Measurements from ENCODE around the gene TMEM187.

TMEM187 gene

GRCh38 chrX:153972368-153973126 is at the start of gene TMEM187:
Gene TMEM187, plus strand, starts transcription at chrX:153972754. Its CDS starts 9,309 bp downstream, at chrX:153982063.
- DNase-seq, result peak; percentile 91 to 92

- peak in 1 of 2 donors; percentile 33 for DNase-seq
Observed at GRCh38 chrX:153922932-153923857, 49.4 kb upstream of the TMEM187 start.

GRCh38 chrX:153924149-153924861 is 48.2 kb upstream of the TMEM187 start:
- peak; percentile 54 to 65 for DNase-seq

- peak in 1 of 2 donors; percentile 24 for DNase-seq
Observed at GRCh38 chrX:153925387-153925738, 47.2 kb upstream of the TMEM187 start.

GRCh38 chrX:153925739-153926551 is 46.6 kb upstream of the TMEM187 start, which contains the start of gene ARHGAP4:
Gene ARHGAP4, minus strand, starts transcription at chrX:153926264. Its CDS starts 62 bp downstream, at chrX:153926202.
- DNase-seq, result peak; percentile 39 to 51

- DNase-seq, result no peak
Observed at GRCh38 chrX:153926552-153926857, 46.0 kb upstream of the TMEM187 start.

- DNase-seq, result peak; percentile 81 to 90
Observed at GRCh38 chrX:153926858-153927671, 45.5 kb upstream of the TMEM187 start.

GRCh38 chrX:153927672-153927921 is 45.0 kb upstream of the TMEM187 start:
- DNase-seq, result peak in 1 of 2 donors; percentile 22

- peak; percentile 95 to 99 for DNase-seq
Observed at GRCh38 chrX:153927922-153928760, 44.4 kb upstream of the TMEM187 start.

- DNase-seq, result no peak
Observed at GRCh38 chrX:153928846-153929245, 43.7 kb upstream of the TMEM187 start.

- DNase-seq, result no peak
Observed at GRCh38 chrX:153929576-153929975, 43.0 kb upstream of the TMEM187 start.

- DNase-seq, result no peak
Observed at GRCh38 chrX:153930011-153930910, 42.3 kb upstream of the TMEM187 start.

- DNase-seq, result no peak
Observed at GRCh38 chrX:153931151-153931550, 41.4 kb upstream of the TMEM187 start.

GRCh38 chrX:153931748-153932147 is 40.8 kb upstream of the TMEM187 start:
- DNase-seq, result no peak

GRCh38 chrX:153932220-153932915 is 40.2 kb upstream of the TMEM187 start:
- no peak for DNase-seq

- no peak for DNase-seq
Observed at GRCh38 chrX:153933748-153934147, 38.8 kb upstream of the TMEM187 start.

- no peak for DNase-seq
Observed at GRCh38 chrX:153934148-153934761, 38.3 kb upstream of the TMEM187 start.

GRCh38 chrX:153934762-153935325 is 37.7 kb upstream of the TMEM187 start, which contains the start of gene NAA10:
Gene NAA10, minus strand, starts transcription at chrX:153935037. Its CDS starts 133 bp downstream, at chrX:153934904.
- peak; percentile 72 to 74 for DNase-seq

Measured in CD4-positive, alpha-beta T cell treated with Interleukin-1 beta for 1 hour (primary cell).